Glomerular endothelial cell (primary cell): ENCODE data around the gene SLAMF6. TPM values are rescaled to one million over a fixed set of nuclear protein-coding genes. Genes with fewer than 3 reads are reported as not detected.

Experiments
- DNase-seq: peaks from one replicate; pipeline ENCODE4 v3.0.0-alpha.2; 2011; ENCODE audit warnings: low read depth, low spot score; ENCODE audit errors: extremely low read depth
- total RNA-seq: library from RNA; depleted of rRNA; stranded (reverse); fragments of >200 nt; gene quantifications from 2 replicates; pipeline ENCODE4 v1.2.3, GENCODE V29; 2015

Gene SLAMF6
- total RNA-seq, 1 donor from 2014 or later, result not detected

GRCh38 chr1:160437432-160438316 is 85.4 kb downstream of the SLAMF6 start:
- no peak for DNase-seq

- no peak for DNase-seq
Measured at GRCh38 chr1:160436966-160437365, 86.1 kb downstream of the SLAMF6 start.

Other genes with a start within 250 kb of the SLAMF6 start
- 21.3 and 31.4 TPM in 2 replicates for gene PEX19, start 238.1 kb downstream of the SLAMF6 start, total RNA-seq
- gene COPA, start 180.0 kb downstream of the SLAMF6 start, total RNA-seq, result 178 and 193 TPM in 2 replicates
- gene NCSTN, start 179.9 kb downstream of the SLAMF6 start, total RNA-seq, result 141 and 156 TPM in 2 replicates
- gene NHLH1, start 156.2 kb downstream of the SLAMF6 start, total RNA-seq, result 0.05 TPM in 1 of 2 replicates, not detected in the other
- 0.41 and 1.1 TPM in 2 replicates for gene VANGL2, start 122.7 kb downstream of the SLAMF6 start, total RNA-seq
- not detected in 2 replicates for gene CD84, start 56.2 kb upstream of the SLAMF6 start, total RNA-seq
- gene SLAMF1, start 123.8 kb upstream of the SLAMF6 start, total RNA-seq, result not detected in 2 replicates
- not detected in 2 replicates for gene CD48, start 188.6 kb upstream of the SLAMF6 start, total RNA-seq
- not detected in 2 replicates for gene SLAMF7, start 216.0 kb upstream of the SLAMF6 start, total RNA-seq